Fibroblast of lung (primary cell): Measurements from ENCODE around the gene SGSM2.

Experiments
- EZH2 ChIP-seq: IDR thresholded peaks from 2 replicates; pipeline ENCODE4 v1.5.1; 2012; ENCODE audit warnings: low read length, control low read depth, mild to moderate bottlenecking; ENCODE audit errors: missing control alignments
- TF ChIP-seq, protein P1 (sequence below), 2 donors: IDR thresholded peaks in 1 of 2; conservative IDR thresholded peaks in 1 of 2; 1 replicate in 1 of 2; 2 replicates in 1 of 2; pipeline ENCODE4 v1.5.1; 2011 to 2012; ENCODE audit warnings: low read length in 2 of 2, control low read depth in 1 of 2, inconsistent platforms in 1 of 2, low read depth in 1 of 2, mild to moderate bottlenecking in 1 of 2

DNA sequence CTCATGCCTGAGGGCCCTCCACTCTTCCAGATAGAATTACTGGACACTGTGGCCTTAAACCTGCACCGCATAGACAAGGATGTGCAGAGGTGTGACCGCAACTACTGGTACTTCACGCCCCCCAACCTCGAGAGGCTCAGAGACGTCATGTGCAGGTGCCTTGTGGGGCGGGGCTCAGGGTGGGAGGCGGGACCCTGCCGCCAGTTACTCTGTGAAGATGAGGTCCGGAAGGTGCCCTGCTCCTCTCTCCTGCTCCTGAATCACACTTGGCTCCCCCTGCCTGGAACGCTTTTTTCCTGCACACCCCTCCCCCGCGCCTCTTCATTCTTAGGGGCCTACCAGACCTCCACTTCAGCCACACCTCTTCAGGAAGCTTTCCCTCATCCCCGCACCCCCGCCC, 38.8 kb downstream of the SGSM2 start:
- TF ChIP-seq, protein P1, sequence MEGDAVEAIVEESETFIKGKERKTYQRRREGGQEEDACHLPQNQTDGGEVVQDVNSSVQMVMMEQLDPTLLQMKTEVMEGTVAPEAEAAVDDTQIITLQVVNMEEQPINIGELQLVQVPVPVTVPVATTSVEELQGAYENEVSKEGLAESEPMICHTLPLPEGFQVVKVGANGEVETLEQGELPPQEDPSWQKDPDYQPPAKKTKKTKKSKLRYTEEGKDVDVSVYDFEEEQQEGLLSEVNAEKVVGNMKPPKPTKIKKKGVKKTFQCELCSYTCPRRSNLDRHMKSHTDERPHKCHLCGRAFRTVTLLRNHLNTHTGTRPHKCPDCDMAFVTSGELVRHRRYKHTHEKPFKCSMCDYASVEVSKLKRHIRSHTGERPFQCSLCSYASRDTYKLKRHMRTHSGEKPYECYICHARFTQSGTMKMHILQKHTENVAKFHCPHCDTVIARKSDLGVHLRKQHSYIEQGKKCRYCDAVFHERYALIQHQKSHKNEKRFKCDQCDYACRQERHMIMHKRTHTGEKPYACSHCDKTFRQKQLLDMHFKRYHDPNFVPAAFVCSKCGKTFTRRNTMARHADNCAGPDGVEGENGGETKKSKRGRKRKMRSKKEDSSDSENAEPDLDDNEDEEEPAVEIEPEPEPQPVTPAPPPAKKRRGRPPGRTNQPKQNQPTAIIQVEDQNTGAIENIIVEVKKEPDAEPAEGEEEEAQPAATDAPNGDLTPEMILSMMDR (conservative IDR thresholded peaks at IDR 0.05 in 1 of 2, IDR thresholded peaks at IDR 0.05 in 1 of 2; ENCODE audit: low read depth in 1 of 2, low read length in 2 of 2): no peak
- no peak for TF ChIP-seq EZH2
